Ishikawa (cell line): Measurements from ENCODE around the gene AHCYL2.

ENCODE experiments used
- CREB1 ChIP-seq: IDR thresholded peaks from 2 replicates; pipeline ENCODE4 v1.6.1; 2012; ENCODE audit warnings: low read depth
- EGR1 ChIP-seq: IDR thresholded peaks from 2 replicates; pipeline ENCODE4 v1.6.1; 2012
- TAF1 ChIP-seq: IDR thresholded peaks from 2 replicates; pipeline ENCODE4 v1.6.1; 2012; ENCODE audit warnings: low read depth, mild to moderate bottlenecking
- TCF12 ChIP-seq: IDR thresholded peaks from 2 replicates; pipeline ENCODE4 v1.6.1; 2012; ENCODE audit warnings: low read depth
- TF ChIP-seq, protein P1 (sequence below): IDR thresholded peaks from 2 replicates; pipeline ENCODE4 v1.6.1; 2012; ENCODE audit warnings: low read depth, mild to moderate bottlenecking

DNA sequence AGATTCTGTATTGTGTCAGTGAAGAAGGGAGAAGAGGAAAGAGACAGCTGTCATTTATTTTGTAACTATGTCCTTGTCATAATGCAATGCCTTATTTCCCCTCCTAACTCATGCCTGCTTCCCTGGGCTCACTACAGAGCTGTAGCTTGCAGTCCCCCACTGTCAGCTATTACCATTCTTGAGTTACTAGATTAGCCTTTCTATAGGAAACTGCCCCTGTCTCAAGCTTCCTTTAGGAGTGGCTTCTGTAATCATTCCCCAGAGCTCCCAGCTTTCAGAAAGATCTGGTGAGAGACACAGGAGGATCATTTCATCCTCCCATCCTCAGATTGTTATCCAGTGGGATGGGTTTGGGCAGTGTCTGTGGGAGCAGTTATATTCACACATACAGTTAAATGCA, 245.1 kb downstream of the AHCYL2 start:
- no peak for TF ChIP-seq TAF1
- TF ChIP-seq CREB1: no peak
- TF ChIP-seq, protein P1, sequence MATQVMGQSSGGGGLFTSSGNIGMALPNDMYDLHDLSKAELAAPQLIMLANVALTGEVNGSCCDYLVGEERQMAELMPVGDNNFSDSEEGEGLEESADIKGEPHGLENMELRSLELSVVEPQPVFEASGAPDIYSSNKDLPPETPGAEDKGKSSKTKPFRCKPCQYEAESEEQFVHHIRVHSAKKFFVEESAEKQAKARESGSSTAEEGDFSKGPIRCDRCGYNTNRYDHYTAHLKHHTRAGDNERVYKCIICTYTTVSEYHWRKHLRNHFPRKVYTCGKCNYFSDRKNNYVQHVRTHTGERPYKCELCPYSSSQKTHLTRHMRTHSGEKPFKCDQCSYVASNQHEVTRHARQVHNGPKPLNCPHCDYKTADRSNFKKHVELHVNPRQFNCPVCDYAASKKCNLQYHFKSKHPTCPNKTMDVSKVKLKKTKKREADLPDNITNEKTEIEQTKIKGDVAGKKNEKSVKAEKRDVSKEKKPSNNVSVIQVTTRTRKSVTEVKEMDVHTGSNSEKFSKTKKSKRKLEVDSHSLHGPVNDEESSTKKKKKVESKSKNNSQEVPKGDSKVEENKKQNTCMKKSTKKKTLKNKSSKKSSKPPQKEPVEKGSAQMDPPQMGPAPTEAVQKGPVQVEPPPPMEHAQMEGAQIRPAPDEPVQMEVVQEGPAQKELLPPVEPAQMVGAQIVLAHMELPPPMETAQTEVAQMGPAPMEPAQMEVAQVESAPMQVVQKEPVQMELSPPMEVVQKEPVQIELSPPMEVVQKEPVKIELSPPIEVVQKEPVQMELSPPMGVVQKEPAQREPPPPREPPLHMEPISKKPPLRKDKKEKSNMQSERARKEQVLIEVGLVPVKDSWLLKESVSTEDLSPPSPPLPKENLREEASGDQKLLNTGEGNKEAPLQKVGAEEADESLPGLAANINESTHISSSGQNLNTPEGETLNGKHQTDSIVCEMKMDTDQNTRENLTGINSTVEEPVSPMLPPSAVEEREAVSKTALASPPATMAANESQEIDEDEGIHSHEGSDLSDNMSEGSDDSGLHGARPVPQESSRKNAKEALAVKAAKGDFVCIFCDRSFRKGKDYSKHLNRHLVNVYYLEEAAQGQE: no peak
- TF ChIP-seq EGR1: no peak
- TF ChIP-seq TCF12: no peak
